HEK293 (cell line): ENCODE measurements around the gene ABRACL.

Experiments used
- CTCF ChIA-PET: fragments of 350-600 bp; formaldehyde crosslinking; extraction: SDS; loops from one replicate; lab custom pipeline; 2021; ENCODE audit warnings: antibody characterized with exemption; lab: Yijun Ruan, JAX
- POLR2A ChIA-PET: fragments of 300-600 bp; formaldehyde crosslinking; extraction: SDS; loops from one replicate; lab custom pipeline; 2020; ENCODE audit warnings: antibody characterized with exemption, inconsistent platforms; lab: Yijun Ruan, JAX
- H3K27ac ChIP-seq: fragments of 200-500 bp; sonication (Bioruptor generic); 2 replicates; pipeline ENCODE4 v1.5.1; 2014; ENCODE audit warnings: low read depth, low read length, control low read depth, inconsistent platforms; ENCODE audit errors: extremely low read depth
- H3K36me3 ChIP-seq, 2 experiments: fragments of 200-500 bp in 1 of 2; sonication (Bioruptor generic) in 1 of 2; 1 replicate in 1 of 2; 2 replicates in 1 of 2; pipeline ENCODE4 v1.5.1; 2014 to 2017; ENCODE audit warnings: inconsistent platforms in 2 of 2, low read length in 2 of 2; ENCODE audit not compliant: control insufficient read depth in 2 of 2, insufficient read depth in 1 of 2
- H3K4me1 ChIP-seq: fragments of 200-500 bp; sonication (Bioruptor generic); 2 replicates; pipeline ENCODE4 v1.5.1; 2014; ENCODE audit warnings: mild to moderate bottlenecking, low read length, inconsistent platforms; ENCODE audit not compliant: control insufficient read depth, insufficient read depth
- H3K4me3 ChIP-seq: 2 replicates; pipeline ENCODE4 v1.5.1; 2011; ENCODE audit warnings: low read depth, mild to moderate bottlenecking, control low read depth, low read length, moderate library complexity
- H3K9me3 ChIP-seq: fragments of 200-500 bp; sonication (Bioruptor generic); 2 replicates; pipeline ENCODE4 v1.5.1; 2014; ENCODE audit warnings: low read depth, low read length, inconsistent platforms; ENCODE audit not compliant: control insufficient read depth, insufficient read depth
- HOXD13 ChIP-seq: sonication (generic); formaldehyde crosslinking; IDR thresholded peaks from 2 replicates; pipeline ENCODE4 v1.8.0; 2022; ENCODE audit warnings: missing genetic modification reagents, borderline replicate concordance
- IKZF3 ChIP-seq: fragments of 450-650 bp; IDR thresholded peaks from 2 replicates; pipeline ENCODE4 v1.5.0; 2018; ENCODE audit warnings: missing biosample characterization, mild to moderate bottlenecking, missing genetic modification characterization, moderate library complexity
- MEIS1 ChIP-seq: sonication (generic); formaldehyde crosslinking; IDR thresholded peaks from 2 replicates; pipeline ENCODE4 v1.8.1; 2022; ENCODE audit warnings: missing genetic modification reagents, mild to moderate bottlenecking, borderline replicate concordance
- MYNN ChIP-seq: fragments of 450-650 bp; formaldehyde crosslinking; IDR thresholded peaks from 2 replicates; pipeline ENCODE4 v1.5.1; 2016; ENCODE audit warnings: missing biosample characterization, missing genetic modification characterization, borderline replicate concordance
- SCRT2 ChIP-seq: fragments of 450-650 bp; formaldehyde crosslinking; IDR thresholded peaks from 2 replicates; pipeline ENCODE4 v1.5.1; 2016; ENCODE audit warnings: missing biosample characterization, missing genetic modification characterization
- SP2 ChIP-seq: fragments of 450-650 bp; formaldehyde crosslinking; IDR thresholded peaks from 2 replicates; pipeline ENCODE4 v1.5.1; 2016; ENCODE audit warnings: missing biosample characterization, missing genetic modification characterization
- SP3 ChIP-seq: fragments of 450-650 bp; formaldehyde crosslinking; IDR thresholded peaks from 2 replicates; pipeline ENCODE4 v1.5.1; 2016; ENCODE audit warnings: missing biosample characterization, missing genetic modification characterization
- TCF7L2 ChIP-seq: IDR thresholded peaks from 2 replicates; pipeline ENCODE4 v1.6.1; 2011; ENCODE audit warnings: low read depth, mild to moderate bottlenecking, inconsistent platforms, low read length, moderate library complexity, borderline replicate concordance
- ZBTB11 ChIP-seq: fragments of 450-650 bp; formaldehyde crosslinking; conservative IDR thresholded peaks from 2 replicates; pipeline ENCODE4 v1.5.1; 2016; ENCODE audit warnings: low read depth, missing biosample characterization, missing genetic modification characterization
- ZBTB49 ChIP-seq: fragments of 450-650 bp; formaldehyde crosslinking; IDR thresholded peaks from 2 replicates; pipeline ENCODE4 v1.5.1; 2016; ENCODE audit warnings: missing biosample characterization, missing genetic modification characterization, low read depth
- ZFP37 ChIP-seq: fragments of 450-650 bp; formaldehyde crosslinking; IDR thresholded peaks from 2 replicates; pipeline ENCODE4 v1.5.1; 2016; ENCODE audit warnings: missing biosample characterization, missing genetic modification characterization
- ZNF112 ChIP-seq: fragments of 450-650 bp; formaldehyde crosslinking; IDR thresholded peaks from 2 replicates; pipeline ENCODE4 v1.5.0; 2017; ENCODE audit warnings: missing biosample characterization, missing genetic modification characterization
- ZNF132 ChIP-seq: fragments of 450-650 bp; formaldehyde crosslinking; IDR thresholded peaks from 2 replicates; pipeline ENCODE4 v1.5.1; 2017; ENCODE audit warnings: missing biosample characterization, missing genetic modification characterization, borderline replicate concordance
- ZNF157 ChIP-seq: fragments of 450-650 bp; formaldehyde crosslinking; IDR thresholded peaks from 2 replicates; pipeline ENCODE4 v1.5.1; 2016; ENCODE audit warnings: missing biosample characterization, missing genetic modification characterization
- ZNF223 ChIP-seq: fragments of 450-650 bp; formaldehyde crosslinking; IDR thresholded peaks from 2 replicates; pipeline ENCODE4 v1.5.1; 2016; ENCODE audit warnings: missing biosample characterization, missing genetic modification characterization
- ZNF292 ChIP-seq: fragments of 450-650 bp; formaldehyde crosslinking; IDR thresholded peaks from 2 replicates; pipeline ENCODE4 v1.5.1; 2016; ENCODE audit warnings: low read depth, missing biosample characterization, missing genetic modification characterization, borderline replicate concordance
- ZNF335 ChIP-seq: fragments of 450-650 bp; formaldehyde crosslinking; conservative IDR thresholded peaks from 2 replicates; pipeline ENCODE4 v1.5.1; 2016; ENCODE audit warnings: missing biosample characterization, missing genetic modification characterization
- ZNF366 ChIP-seq: fragments of 450-650 bp; formaldehyde crosslinking; conservative IDR thresholded peaks from 2 replicates; pipeline ENCODE4 v1.5.1; 2016; ENCODE audit warnings: missing biosample characterization, missing genetic modification characterization
- ZNF580 ChIP-seq: fragments of 450-650 bp; formaldehyde crosslinking; IDR thresholded peaks from 2 replicates; pipeline ENCODE4 v1.5.1; 2016; ENCODE audit warnings: missing biosample characterization, missing genetic modification characterization
- ZNF629 ChIP-seq: fragments of 450-650 bp; formaldehyde crosslinking; IDR thresholded peaks from 2 replicates; pipeline ENCODE4 v1.5.1; 2017; ENCODE audit warnings: missing biosample characterization, missing genetic modification characterization
- ZNF76 ChIP-seq: fragments of 450-650 bp; formaldehyde crosslinking; IDR thresholded peaks from 2 replicates; pipeline ENCODE4; 2016; ENCODE audit warnings: low read depth, missing biosample characterization, missing genetic modification characterization, borderline replicate concordance
- ZNF785 ChIP-seq: fragments of 450-650 bp; formaldehyde crosslinking; IDR thresholded peaks from 2 replicates; pipeline ENCODE4 v1.5.1; 2016; ENCODE audit warnings: missing biosample characterization, missing genetic modification characterization
- ZSCAN16 ChIP-seq: fragments of 450-650 bp; formaldehyde crosslinking; IDR thresholded peaks from 2 replicates; pipeline ENCODE4 v1.5.1; 2016; ENCODE audit warnings: missing biosample characterization, missing genetic modification characterization

Gene ABRACL

GRCh38 chr6:139054001-139054400 lies 25.5 kb downstream of the ABRACL start (continued):
- TF ChIP-seq ZNF112 = no peak
- TF ChIP-seq MYNN = no peak
- TF ChIP-seq ZFP37 (tag by site-specific recombination) = no peak

- no peak overlapping the region for H3K4me3 ChIP-seq
- H3K36me3 ChIP-seq = no peaks in the 10 kb centered on the region
- TF ChIP-seq ZNF76 (tag by site-specific recombination) = no peak
- no peak for TF ChIP-seq ZNF292 (tag by site-specific recombination)
- TF ChIP-seq ZBTB11 = no peak
- TF ChIP-seq, all 188 proteins: peak for 0
- no peaks in the 10 kb centered on the region for H3K4me1 ChIP-seq
- no peak overlapping the region for H3K27ac ChIP-seq
- ChIA-PET POLR2A (no interaction called here), CTCF (interaction anchor here (1.1 kb wide), 1 partner anchor 67 kb away, joined by 3 read pairs; no protein-coding TSS in a partner anchor)
- no peaks in the 10 kb centered on the region for H3K9me3 ChIP-seq
Observed at GRCh38 chr6:139055709-139056108, 27.2 kb downstream of the ABRACL start.

GRCh38 chr6:139058029-139058428 lies 29.5 kb downstream of the ABRACL start:
- H3K4me3 ChIP-seq = no peak overlapping the region
- CTCF ChIA-PET = no interaction called here
- no peaks in the 10 kb centered on the region for H3K9me3 ChIP-seq
- POLR2A ChIA-PET = no interaction called here
- no peak for TF ChIP-seq ZNF223
- TF ChIP-seq ZNF785 (tag by site-specific recombination) = no peak
- H3K4me1 ChIP-seq = no peaks in the 10 kb centered on the region
- H3K36me3 ChIP-seq = no peaks in the 10 kb centered on the region
- H3K27ac ChIP-seq = no peak overlapping the region

GRCh38 chr6:139060332-139060731 lies 31.8 kb downstream of the ABRACL start:
- Histone ChIP-seq H3K9me3 (no peaks in the 10 kb centered on the region), H3K36me3 (no peaks in the 10 kb centered on the region), H3K27ac (no peak overlapping the region), H3K4me1 (no peaks in the 10 kb centered on the region), H3K4me3 (no peak overlapping the region)
- ChIA-PET POLR2A (no interaction called here), CTCF (interaction anchor here (1.0 kb wide), 1 partner anchor 50 kb away, joined by 3 read pairs; no protein-coding TSS in a partner anchor)
- no peak for TF ChIP-seq ZNF132 (tag by site-specific recombination)
- TF ChIP-seq ZNF157 (tag by site-specific recombination) = no peak
- TF ChIP-seq IKZF3 (tag by site-specific recombination) = no peak
- TF ChIP-seq ZSCAN16 (tag by site-specific recombination) = no peak
- no peak for TF ChIP-seq MEIS1 (CRISPR knock-in tag)
- TF ChIP-seq ZNF335 (tag by site-specific recombination) = no peak
- no peak for TF ChIP-seq TCF7L2
- no peak for TF ChIP-seq ZBTB49 (tag by site-specific recombination)
- no peak for TF ChIP-seq ZNF366
- no peak for TF ChIP-seq SP3 (tag by site-specific recombination)
- TF ChIP-seq ZNF580 (tag by site-specific recombination) = no peak
- no peak for TF ChIP-seq SCRT2 (tag by site-specific recombination)
- no peak for TF ChIP-seq ZNF629
- TF ChIP-seq SP2 (tag by site-specific recombination) = no peak
- TF ChIP-seq HOXD13 (CRISPR knock-in tag) = no peak
